ENCODE measurements around the gene ANO5.

ANO5 gene, protein sequence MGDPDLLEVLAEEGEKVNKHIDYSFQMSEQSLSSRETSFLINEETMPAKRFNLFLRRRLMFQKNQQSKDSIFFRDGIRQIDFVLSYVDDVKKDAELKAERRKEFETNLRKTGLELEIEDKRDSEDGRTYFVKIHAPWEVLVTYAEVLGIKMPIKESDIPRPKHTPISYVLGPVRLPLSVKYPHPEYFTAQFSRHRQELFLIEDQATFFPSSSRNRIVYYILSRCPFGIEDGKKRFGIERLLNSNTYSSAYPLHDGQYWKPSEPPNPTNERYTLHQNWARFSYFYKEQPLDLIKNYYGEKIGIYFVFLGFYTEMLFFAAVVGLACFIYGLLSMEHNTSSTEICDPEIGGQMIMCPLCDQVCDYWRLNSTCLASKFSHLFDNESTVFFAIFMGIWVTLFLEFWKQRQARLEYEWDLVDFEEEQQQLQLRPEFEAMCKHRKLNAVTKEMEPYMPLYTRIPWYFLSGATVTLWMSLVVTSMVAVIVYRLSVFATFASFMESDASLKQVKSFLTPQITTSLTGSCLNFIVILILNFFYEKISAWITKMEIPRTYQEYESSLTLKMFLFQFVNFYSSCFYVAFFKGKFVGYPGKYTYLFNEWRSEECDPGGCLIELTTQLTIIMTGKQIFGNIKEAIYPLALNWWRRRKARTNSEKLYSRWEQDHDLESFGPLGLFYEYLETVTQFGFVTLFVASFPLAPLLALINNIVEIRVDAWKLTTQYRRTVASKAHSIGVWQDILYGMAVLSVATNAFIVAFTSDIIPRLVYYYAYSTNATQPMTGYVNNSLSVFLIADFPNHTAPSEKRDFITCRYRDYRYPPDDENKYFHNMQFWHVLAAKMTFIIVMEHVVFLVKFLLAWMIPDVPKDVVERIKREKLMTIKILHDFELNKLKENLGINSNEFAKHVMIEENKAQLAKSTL

DNA sequence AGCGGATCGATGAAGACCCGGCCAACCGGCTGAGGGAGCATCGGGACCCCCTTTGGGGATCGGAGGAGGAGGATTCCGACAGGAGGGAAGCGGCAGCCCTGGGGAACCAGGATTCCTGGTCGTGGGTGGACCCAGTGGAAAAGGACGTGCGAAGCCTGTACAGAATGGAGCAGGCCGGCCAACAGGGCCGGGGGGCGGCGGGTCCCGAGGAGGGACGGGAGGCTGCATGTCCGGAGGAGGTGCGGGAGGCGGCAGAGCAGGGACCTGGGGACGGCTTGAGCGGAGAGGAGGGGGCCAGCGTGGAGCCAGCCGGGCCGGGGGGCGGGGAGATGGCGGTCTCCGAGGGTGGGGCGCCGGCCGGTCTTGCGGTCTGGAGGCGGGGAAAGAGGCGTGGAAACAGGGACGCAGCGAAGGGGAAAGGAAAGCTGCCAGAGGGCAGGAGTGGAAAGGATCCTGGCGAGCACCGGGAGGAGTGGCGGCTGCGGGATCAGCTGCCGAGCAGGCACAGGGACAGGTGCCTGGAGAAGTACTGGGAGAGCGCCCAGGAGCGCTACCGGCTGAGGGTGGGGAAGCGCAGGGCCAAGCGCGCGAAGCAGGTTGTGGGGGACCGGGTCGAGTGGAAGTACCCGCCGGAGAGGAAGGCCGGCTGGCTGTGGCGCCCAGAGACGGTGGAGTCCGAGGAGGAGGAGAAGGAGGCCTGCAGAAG is at the start of gene ANO5:
Gene ANO5 (plus strand): TSS at position 444 of the 706 bp plus-strand sequence. CDS start 408 bp downstream, outside the sequence.
- DNase-seq (ENCODE audit: low spot score), result peak; percentile 38

DNA sequence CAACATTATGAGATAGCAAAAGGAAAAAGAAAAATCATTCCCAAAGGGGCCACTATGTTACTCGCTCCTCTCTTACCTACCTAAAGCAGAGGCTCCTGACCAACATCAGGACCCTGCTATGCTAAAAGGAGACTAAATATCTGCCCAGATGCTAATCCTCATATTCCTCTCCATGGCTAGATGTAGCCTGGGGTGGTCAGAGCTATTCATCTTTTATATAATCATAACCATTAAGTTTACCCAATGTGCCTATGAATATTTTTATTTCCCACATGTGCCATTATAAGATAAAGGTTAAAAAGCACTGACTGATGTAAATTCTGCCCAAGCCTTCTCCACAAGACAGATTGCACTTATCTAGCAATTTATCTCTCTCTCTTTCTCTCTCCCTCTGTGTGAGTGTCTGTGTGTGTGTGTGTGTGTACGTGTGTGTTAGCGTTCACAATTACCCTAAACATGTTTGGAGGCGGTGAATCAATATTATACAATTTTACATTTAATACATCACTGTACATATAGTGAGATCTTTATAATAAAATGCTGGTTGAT is 41.2 kb upstream of the ANO5 start:
- no peak for DNase-seq (ENCODE audit: low spot score)

DNA sequence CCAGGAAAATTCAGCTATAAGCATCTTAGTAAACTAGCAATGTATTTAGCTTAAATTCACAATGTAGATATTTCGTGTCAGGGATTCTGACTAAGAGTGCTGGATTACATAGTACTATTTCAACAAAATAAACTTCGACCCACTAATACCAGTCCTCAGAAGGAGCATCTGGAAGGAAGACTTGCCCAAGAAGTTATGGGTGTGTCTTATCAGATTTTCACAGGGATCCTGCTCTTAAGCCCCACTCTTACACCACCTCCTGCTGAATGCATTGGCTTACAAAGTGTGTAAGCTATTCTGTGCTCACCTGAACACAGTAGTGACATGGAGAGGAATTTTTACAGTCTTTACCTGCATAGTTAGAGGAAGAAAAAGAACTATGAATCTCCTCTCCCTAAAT is 35.4 kb upstream of the ANO5 start:
- no peak for DNase-seq (ENCODE audit: low spot score)

DNA sequence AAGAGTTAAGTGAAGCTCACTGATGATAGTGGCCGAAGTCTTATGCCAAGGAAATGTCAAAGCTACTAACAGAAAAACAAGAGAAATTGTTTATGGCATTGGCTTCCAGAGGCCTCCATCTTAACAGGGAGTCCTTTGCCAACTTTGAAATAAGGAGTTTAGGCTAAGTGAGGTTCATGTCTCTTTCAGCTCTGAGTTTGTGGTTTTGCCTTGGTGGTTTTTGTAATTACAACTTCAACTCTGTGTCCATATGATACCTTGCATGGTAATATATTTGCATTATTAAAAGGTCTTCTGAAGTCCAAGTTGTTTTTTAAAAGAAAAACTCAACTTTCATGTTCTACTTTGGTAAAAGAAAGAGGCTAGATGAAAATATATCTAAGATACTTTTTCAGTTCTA is 31.4 kb upstream of the ANO5 start:
- DNase-seq (ENCODE audit: low spot score), result no peak

DNA sequence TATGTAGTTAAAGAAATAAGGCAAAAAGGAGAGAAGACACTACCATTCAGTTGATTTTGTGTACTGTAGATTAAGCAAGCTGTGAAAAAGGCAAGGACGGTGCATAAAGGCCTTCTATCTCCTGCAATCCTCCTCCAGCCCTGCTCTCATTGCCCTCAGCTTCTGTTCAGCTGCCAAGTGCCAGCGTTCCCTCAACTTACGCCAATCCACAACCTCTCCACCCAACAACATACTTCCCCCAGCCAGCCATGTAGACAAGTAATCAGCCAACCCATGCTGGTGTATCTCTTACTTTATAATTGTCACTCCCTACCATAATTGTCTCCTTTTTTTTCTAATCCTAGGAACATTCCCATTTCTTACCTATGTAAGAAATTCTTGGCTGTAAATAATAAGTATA is 30.1 kb upstream of the ANO5 start:
- DNase-seq (ENCODE audit: low spot score), result no peak

DNA sequence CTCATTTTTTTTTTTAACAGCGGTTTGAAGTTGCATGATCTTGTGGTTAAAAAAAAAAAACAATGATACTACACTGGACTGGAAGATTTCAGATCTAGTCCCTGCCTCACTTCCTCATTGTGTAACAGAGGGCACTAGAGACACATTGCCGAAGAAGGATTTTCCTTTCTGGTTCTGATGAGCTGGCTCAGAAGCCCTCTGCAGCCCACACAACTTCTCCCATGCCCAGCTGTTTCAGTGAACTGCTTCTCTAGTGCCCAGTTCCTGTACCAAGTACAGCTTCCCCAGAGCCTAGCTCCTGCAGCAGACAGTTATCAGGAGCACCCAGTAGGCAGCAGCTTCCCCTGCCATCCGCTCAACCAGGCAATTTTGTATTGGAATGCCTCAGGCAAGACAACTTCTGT is 29.5 kb upstream of the ANO5 start:
- DNase-seq (ENCODE audit: low spot score), result no peak

DNA sequence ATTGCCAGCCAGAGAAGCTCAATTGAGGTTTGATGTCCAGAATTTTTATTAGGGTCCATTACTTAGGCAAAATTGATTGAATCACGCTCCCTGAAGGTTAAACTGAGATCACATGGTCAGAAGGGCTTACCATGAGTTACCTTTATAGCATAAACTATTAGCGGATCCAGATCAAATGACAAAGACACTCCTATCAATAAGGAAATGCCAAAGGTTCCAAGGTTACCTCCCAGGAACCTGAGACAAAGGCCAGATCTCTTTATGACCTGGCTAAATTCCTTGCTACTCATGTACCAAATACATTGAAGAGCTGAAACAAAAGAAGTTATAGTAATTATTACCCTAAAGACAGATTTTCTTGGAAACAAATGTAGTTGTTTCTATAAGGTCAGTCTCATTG is 27.8 kb upstream of the ANO5 start:
- no peak for DNase-seq (ENCODE audit: low spot score)

DNA sequence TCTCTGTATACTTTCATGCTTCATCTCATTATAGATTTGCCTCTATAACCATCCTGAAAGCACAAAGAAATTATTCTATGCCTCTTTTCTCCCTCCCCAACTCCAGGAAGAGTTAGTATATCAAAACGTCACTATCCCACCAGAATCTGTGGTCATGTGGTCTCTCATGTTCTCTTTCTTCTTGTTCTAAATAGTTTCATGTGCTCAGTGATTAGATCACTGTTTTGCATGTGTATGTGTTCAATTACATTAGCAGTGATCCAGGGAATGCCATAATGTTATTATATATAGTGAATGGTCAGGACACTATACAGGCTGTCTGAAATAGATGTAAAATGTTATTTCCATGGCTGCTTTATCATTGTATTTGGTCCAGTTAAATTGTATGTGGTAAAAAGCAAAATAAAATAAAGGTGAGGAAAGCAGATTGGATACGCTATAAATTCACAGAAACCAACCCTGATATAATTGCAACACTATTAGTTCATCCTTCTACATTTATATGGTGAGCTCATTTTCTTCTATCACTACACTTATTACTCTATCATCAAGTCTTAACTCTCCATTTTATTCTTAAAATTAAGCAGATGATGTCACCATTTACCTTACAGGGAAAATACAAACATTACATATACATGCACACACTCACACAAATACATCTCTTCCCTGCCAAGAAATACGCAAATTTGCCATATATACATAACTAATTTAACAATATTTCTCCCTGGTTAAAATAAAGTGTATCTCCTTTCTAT is 26.9 kb upstream of the ANO5 start:
- no peak for DNase-seq (ENCODE audit: low spot score)

DNA sequence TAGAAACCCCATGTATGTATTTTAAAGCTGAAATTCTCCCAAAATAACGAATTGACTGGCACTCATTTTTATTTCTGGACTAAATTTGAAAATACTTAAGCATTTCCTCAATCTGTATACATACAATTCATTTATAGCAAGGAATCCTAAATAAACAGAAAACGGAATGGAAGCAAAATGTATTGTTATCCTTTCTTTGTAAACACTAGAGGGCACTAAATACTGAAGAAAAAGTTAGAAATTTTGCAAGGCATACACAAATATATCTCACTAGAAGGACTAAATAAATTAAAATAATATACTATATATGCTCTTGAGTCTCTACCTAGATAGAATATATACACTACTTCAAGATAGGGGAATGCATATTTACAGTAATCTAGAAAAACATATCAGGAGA is 23.1 kb upstream of the ANO5 start:
- DNase-seq (ENCODE audit: low spot score), result no peak

DNA sequence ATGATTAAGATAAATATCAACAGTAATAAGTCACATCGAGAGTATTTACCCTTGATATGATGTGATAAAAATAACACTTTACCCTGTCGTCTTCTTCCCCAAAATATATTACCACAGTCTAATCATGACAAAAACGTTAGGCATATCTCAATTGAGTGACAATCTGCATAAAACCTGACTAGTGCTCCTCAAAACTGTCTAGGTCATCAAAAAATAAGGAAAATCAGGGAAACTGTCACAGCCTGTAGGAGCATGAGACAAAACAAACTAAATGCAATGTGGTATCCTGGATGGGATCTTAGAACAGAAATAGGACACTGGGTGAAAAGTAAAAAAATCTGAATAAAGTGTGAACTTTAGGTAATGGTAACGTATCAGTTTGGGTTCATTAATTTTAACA is 19.4 kb upstream of the ANO5 start:
- no peak for DNase-seq (ENCODE audit: low spot score)

DNA sequence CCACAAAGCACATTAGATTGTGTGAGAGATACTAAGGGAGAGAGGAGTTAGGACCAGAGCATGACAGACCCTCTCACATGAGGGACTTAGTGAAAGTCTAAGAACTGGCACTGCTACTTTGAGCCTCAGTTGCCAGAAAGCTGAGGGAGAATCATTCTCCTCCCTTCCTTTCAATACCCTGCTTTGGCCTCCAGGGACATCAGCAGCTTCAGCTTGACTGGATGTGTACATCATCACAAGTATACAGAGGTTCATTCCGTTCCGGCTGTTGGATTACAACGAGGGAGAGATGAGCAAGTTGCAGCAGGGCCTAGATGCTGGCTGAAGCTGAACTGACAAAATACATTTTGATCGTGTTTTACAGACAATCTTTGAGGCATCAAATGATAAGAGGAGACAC is 15.7 kb upstream of the ANO5 start:
- no peak for DNase-seq (ENCODE audit: low spot score)

DNA sequence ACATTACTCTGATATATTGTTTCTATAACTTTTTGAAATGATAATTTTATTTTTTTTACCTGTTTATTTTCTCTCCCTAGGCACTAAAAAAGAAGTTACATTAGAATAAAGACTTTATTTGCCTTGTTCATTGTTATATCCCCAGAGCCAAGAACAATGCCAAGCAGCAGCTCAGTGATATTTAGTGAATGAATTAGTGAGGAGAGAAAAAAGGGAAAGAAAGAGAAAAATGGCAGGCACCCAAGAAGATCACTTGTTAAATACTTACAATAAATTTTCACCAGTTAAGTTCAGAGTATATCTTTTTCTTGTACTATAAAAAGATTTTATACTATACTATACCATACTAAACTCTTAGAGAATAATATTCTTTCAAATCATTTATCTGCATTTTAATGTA is 13.3 kb upstream of the ANO5 start:
- no peak for DNase-seq (ENCODE audit: low spot score)

DNA sequence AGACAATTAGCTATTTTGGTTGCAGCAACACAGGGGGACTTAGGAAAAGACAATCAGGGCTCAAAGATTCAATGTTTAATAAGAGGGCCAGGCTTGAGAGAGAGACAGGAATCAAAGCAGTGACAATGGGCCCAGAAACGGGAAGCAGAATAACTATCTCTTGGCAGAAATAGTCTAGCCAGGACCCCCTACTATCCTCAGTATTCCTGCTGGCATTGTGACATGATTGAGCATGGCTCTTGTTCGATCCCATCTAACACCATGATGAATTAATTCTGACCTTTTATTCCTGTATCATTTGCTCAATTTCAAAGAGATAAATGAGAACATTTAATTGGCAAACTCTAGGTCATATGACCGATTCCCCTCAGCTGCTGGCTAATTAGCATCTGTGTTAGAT is 12.8 kb upstream of the ANO5 start:
- DNase-seq (ENCODE audit: low spot score), result no peak

DNA sequence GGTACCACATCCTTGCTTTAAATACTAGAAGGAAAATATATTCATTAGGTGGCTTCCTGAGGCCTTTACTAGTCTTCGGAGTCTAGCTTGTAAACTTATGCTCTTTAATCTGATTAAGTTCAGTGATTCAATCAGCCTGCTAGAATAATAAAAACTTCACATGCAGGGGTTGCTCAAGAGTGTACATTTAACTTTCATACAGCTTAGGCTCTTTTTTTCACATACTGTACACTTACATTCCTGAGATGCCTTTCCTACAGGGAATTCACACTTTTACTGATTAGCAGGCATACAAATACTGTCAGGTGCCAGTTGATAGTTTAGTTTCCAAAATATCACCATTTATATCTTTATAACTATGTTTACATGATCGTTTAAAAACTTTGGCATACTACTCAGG is 3.2 kb upstream of the ANO5 start:
- no peak for DNase-seq (ENCODE audit: low spot score)

DNA sequence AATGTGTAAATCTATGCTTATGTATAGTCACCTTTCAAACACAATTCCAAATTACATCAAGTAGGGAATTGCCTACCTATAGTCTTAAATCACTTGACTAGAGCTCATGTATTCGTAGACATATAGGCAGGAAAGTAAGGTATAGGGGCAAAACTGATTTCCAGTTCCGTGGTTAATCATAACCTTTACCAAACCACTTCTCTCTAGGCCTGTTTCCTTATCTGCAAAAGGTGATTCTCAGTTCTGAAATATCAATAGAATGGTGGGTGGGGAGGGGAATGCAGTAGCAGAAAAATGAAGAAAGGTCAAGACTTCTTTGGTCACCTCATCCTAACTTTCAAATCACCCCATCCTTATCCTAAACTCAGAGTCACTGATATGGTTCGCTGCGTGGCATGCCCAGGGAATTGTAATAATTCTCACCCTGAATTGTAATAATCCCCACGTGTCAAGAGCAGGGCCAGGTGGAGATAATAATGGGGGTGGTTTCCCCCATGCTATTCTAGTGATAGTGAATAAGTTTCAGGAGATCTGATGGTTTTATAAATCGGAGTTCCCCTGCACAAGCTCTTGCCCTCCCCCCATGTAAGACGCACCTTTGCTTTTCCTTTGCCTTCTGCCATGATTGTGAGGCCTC is 1.9 kb upstream of the ANO5 start:
- DNase-seq (ENCODE audit: low spot score), result no peak

DNA sequence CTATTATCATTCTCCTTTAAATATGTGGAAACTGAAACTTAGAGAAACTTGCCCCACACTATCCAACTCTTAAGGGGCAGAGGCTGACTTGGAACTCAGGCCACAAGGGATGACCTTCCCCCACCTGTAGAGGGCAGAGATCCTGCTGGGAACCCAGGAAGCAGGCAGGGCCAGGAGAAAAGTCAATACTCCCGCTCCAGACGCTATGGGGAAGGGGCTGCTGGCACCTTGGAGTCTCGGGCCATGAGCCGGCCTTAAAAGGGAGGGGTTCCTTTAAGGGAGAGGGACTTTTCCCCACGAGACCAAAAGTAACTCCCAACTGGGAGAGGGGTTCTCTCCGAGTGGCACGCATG is 620 bp upstream of the ANO5 start:
- no peak for DNase-seq (ENCODE audit: low spot score)

DNA sequence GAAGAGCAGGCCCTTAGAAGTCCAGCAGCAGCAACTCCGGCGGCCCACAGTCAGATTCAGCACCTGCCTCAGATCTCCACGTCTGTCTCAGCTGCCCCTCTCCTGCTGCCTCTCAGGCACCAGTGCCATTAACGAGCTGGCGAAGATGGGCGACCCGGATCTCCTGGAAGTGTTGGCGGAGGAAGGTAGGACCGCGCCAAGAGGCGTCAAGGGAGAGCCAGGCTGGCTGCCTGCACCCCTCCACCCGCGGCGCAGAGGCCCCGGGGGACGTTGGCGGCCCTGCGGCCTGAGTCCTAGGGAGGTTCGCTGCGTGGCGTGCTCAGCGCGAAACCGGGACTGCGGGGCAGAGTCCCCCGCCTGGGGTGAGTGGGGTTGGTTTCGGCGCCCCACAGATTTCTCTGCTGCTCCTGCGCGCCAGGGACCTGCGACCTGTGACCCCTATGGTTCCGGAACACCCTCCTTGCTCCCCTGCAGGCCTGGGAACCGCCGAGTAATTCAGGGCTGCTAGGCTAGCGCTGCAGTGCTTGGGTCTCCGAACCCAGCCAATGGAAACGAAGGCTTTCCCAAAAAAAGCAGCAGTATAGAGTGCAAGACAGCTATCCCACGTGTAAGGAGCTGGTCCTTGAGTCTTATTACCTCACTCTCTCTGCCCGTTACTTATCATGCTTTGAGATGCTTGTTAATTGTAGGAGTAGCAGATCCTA is 615 bp downstream of the ANO5 start:
- peak; percentile 8 for DNase-seq (ENCODE audit: low spot score)

DNA sequence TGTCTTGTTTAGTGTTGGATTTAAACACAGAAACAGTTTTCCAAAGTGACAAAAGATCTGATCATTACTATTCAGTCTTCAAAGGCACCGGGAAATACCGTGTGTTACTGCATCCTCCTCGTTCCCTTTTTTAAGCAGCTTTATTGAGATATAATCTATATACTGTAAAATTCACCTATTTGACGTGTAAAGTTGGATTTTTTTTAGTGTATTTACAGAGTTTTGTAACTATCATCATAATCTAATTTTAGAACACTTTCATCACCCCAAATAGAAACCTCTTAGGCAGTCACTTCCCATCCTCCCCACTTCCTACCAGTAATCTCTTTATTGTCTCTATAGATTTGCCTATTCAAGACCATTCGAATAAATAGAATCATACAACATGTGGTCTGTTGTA is 1.4 kb downstream of the ANO5 start:
- DNase-seq (ENCODE audit: low spot score), result no peak

DNA sequence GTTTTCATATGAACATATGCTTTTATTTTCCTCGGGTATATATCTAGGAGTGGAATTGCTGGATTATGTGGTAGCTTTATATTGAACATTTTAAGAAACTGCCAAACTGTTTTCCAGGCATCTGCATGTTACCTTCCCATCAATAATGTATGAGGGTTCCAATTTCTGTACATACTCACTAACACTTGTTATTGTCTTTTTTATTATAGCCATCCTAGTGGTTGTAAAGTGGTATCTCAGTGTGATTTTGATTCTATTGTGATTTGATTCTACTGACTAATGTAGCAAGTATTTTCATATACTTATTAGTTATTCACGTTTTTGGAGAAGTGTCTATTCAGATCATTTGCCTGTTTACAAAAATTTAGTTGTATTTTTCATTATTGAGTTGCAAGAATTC is 2.0 kb downstream of the ANO5 start:
- DNase-seq (ENCODE audit: low spot score), result no peak
